ENCODE measurements around the gene SNAI3. TPM values are rescaled to one million over a fixed set of nuclear protein-coding genes. Genes with fewer than 3 reads are reported as not detected.

SNAI3 gene
- total RNA-seq, 6 experiments from 2014 or later = 0.15 to 0.98 (median 0.35) TPM

DNA sequence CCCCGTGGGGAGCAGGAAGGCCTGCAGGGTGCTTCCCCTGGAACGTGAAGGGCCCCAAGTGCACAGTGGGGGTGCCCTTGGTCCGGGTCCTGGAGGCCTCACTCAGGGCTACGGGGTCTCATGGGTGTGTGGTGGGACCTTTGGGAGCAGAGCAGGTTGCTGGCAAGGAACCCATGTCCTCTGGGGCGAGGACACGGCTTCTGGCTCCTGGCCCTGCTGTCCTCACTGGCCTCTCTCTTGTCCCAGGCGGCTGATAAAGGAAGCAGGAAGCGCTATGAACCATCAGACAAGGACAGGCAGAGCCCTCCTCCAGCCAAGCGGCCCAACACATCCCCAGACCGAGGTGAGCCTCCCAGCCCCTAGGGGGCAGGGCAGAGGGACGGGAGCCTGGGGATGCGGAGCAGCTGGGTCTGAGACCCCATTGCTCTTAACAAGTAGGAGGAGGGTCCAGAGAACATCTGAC is 57.8 kb downstream of the SNAI3 start:
- H3K27ac ChIP-seq = no peak overlapping the region
- H3K9me3 ChIP-seq = no peaks in the 10 kb centered on the region
- DNase-seq (no peak), ATAC-seq (peak; percentile 72 to 78 (median 76))
- H3K27me3 ChIP-seq = no peaks in the 10 kb centered on the region
- intact Hi-C loops (cut with DNase I) = no loop called here
- WGBS (ENCODE audit: insufficient coverage, low coverage, low lambda C conversion rate, missing lambda C conversion rate) = 57% methylated on average over 1 of the region's 12 CpGs
- no peak for TF ChIP-seq POLR2A (IDR thresholded peaks at IDR 0.05)
- TF ChIP-seq, protein P1, sequence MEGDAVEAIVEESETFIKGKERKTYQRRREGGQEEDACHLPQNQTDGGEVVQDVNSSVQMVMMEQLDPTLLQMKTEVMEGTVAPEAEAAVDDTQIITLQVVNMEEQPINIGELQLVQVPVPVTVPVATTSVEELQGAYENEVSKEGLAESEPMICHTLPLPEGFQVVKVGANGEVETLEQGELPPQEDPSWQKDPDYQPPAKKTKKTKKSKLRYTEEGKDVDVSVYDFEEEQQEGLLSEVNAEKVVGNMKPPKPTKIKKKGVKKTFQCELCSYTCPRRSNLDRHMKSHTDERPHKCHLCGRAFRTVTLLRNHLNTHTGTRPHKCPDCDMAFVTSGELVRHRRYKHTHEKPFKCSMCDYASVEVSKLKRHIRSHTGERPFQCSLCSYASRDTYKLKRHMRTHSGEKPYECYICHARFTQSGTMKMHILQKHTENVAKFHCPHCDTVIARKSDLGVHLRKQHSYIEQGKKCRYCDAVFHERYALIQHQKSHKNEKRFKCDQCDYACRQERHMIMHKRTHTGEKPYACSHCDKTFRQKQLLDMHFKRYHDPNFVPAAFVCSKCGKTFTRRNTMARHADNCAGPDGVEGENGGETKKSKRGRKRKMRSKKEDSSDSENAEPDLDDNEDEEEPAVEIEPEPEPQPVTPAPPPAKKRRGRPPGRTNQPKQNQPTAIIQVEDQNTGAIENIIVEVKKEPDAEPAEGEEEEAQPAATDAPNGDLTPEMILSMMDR (IDR thresholded peaks at IDR 0.05) = peak in 3 of 4 donors; percentile 39 to 41 (median 40)
- peaks cover 0 to 55% (median 14%) of the 10 kb centered on the region in 4 donors for H3K36me3 ChIP-seq
- H3K4me1 ChIP-seq = peaks cover 0 to 4% (median 0%) of the 10 kb centered on the region in 4 donors
- no peak overlapping the region for H3K4me3 ChIP-seq

Small RNAs within 50 kb of the gene (microRNA-seq; reads per million reads assigned to microRNA genes)
- 0 reads per million in 2 donors for gene MIR4722

Other genes starting within 250 kb of the SNAI3 start
- gene ZFPM1, start 233.2 kb downstream of the SNAI3 start, total RNA-seq = 10 to 100 TPM in 2 of 6 experiments, 1 to 10 TPM in 4; 3.8 to 15.5 (median 8.3) TPM
- 10 to 100 TPM in 5 of 6 experiments, 1 to 10 TPM in 1; 8.7 to 22.8 (median 16.4) TPM for gene ZC3H18, start 116.1 kb downstream of the SNAI3 start, total RNA-seq
- not detected for gene IL17C, start 47.9 kb downstream of the SNAI3 start, total RNA-seq
- 10 to 100 TPM; 22.8 to 70.0 (median 41.3) TPM for gene CYBA, start 35.5 kb downstream of the SNAI3 start, total RNA-seq
- gene MVD, start 23.4 kb downstream of the SNAI3 start, total RNA-seq = 10 to 100 TPM; 10.2 to 57.1 (median 15.2) TPM
- 10 to 100 TPM in 2 of 6 experiments, 1 to 10 TPM in 4; 8.1 to 12.8 (median 10.0) TPM for gene RNF166, start 19.9 kb upstream of the SNAI3 start, total RNA-seq
- 1 to 10 TPM; 5.0 to 9.5 (median 8.2) TPM for gene CTU2, start 20.0 kb upstream of the SNAI3 start, total RNA-seq
- 10 to 100 TPM; 48.9 to 91.9 (median 64.4) TPM for gene PIEZO1, start 98.7 kb upstream of the SNAI3 start, total RNA-seq
- 1 to 10 TPM in 2 of 6 experiments, under 1 TPM in 4; 0.22 to 9.6 (median 0.42) TPM for gene CDT1, start 117.3 kb upstream of the SNAI3 start, total RNA-seq
- gene APRT, start 125.4 kb upstream of the SNAI3 start, total RNA-seq = 100 to 1,000 TPM in 2 of 6 experiments, 10 to 100 TPM in 4; 61.4 to 120 (median 74.1) TPM
- gene GALNS, start 170.4 kb upstream of the SNAI3 start, total RNA-seq = 10 to 100 TPM in 5 of 6 experiments, 1 to 10 TPM in 1; 9.2 to 20.6 (median 16.5) TPM
- 10 to 100 TPM; 15.1 to 25.5 (median 20.1) TPM for gene TRAPPC2L, start 170.6 kb upstream of the SNAI3 start, total RNA-seq
- gene PABPN1L, start 180.2 kb upstream of the SNAI3 start, total RNA-seq = under 1 TPM in 1 of 6 experiments, not detected in 5; 0.37 TPM